Measurements from ENCODE around the gene LIMCH1.
"Not testable (repeated sequence)": the region's sequence is repeated elsewhere in the genome, so short reads cannot be mapped to it uniquely, and the experiment has no call there.

Gene LIMCH1

DNA sequence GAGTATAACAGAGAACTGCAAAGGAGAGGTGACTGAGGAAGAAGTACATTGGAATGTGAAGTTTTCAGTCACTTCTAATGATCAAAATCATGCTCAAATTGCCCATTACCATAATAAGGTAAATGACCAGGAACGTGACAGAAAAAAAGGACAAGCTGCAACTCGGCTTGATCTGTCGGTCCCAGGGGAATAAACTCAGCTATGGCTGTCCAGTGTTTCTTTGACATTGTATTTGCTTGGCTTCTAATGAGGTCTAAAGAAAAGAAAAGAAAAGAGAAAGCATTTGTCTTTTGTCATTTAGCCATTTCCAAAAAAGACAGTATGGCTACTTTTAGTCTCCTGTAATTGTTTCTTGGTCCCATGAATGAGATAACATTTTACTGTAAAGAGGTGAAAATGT lies 185.3 kb downstream of the LIMCH1 start:
- Mint-ChIP-seq H3K27me3 (ENCODE audit: low read depth, poor library complexity) (peaks cover 89% of the 10 kb centered on the region), H3K4me1 (no peaks in the 10 kb centered on the region), H3K27ac (no peak overlapping the region), H3K9me3 (peaks cover 9% of the 10 kb centered on the region), H3K4me3 (no peak overlapping the region), H3K36me3 (ENCODE audit: low read depth) (no peaks in the 10 kb centered on the region)
- TF ChIP-seq, protein P1, sequence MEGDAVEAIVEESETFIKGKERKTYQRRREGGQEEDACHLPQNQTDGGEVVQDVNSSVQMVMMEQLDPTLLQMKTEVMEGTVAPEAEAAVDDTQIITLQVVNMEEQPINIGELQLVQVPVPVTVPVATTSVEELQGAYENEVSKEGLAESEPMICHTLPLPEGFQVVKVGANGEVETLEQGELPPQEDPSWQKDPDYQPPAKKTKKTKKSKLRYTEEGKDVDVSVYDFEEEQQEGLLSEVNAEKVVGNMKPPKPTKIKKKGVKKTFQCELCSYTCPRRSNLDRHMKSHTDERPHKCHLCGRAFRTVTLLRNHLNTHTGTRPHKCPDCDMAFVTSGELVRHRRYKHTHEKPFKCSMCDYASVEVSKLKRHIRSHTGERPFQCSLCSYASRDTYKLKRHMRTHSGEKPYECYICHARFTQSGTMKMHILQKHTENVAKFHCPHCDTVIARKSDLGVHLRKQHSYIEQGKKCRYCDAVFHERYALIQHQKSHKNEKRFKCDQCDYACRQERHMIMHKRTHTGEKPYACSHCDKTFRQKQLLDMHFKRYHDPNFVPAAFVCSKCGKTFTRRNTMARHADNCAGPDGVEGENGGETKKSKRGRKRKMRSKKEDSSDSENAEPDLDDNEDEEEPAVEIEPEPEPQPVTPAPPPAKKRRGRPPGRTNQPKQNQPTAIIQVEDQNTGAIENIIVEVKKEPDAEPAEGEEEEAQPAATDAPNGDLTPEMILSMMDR (IDR thresholded peaks at IDR 0.05): no peak
- no peak for DNase-seq

DNA sequence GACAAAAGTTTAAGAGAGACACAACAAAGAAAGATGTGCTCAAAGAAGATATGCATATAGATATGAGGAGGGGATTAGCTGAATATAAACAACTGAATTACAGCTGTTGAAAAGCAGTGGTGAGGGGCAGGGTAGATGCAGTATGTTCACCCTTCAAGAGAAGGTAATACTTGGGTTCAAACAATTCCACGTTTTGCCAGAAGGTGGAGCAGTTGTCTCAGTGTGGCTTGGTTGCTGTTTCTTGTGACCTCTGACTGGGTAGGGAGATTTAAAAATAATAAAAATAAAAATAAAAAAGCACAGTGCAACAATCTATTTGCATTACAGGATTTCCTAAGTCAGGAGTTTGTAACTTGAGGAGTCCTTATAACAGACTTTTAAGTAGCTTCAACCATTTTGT lies 187.3 kb downstream of the LIMCH1 start:
- Mint-ChIP-seq H3K4me3 (no peak overlapping the region), H3K9me3 (peaks cover 6% of the 10 kb centered on the region), H3K4me1 (no peaks in the 10 kb centered on the region), H3K36me3 (ENCODE audit: low read depth) (no peaks in the 10 kb centered on the region), H3K27ac (no peak overlapping the region), H3K27me3 (ENCODE audit: low read depth, poor library complexity) (peaks cover 87% of the 10 kb centered on the region)
- DNase-seq: no peak
- TF ChIP-seq, protein P1 (IDR thresholded peaks at IDR 0.05): no peak

DNA sequence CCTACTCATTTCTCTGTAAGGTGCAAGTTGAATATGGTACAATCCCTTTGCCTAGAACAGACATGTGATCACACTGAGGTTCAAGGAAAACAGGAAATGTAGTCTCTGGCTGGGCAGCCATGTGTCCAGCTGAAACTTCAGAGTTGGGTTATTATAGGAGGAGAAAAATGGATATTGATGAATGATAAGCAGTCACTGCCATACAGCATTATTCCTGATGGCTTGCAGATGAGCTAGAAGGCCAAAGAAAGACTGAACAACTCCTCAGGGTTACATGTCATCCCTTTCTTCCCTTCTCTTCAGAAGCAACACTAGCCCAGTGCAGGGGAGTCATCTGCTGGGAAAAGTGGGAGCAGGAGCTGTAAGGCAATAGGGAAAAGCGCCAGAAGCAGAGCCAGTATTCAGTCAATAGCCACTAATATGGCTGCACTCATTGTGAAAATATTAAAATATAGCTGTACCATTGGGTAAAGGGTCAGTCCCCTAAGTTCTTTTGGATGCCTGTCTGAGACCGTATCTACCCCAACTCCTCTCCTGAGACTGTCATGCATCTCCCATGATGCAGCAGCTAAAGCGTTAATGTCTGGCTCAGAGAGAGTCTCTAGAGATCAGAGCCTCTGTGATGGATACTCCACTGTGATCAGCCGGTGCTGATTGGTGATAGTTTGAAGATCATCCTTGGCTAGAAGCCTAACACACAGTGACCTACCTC lies 190.1 kb downstream of the LIMCH1 start:
- Mint-ChIP-seq H3K4me1 (peaks cover 13% of the 10 kb centered on the region), H3K9me3 (peaks cover 6% of the 10 kb centered on the region), H3K36me3 (ENCODE audit: low read depth) (no peaks in the 10 kb centered on the region), H3K27me3 (ENCODE audit: low read depth, poor library complexity) (peaks cover 84% of the 10 kb centered on the region), H3K27ac (no peak overlapping the region), H3K4me3 (no peak overlapping the region)
- no peak for DNase-seq
- TF ChIP-seq, protein P1 (IDR thresholded peaks at IDR 0.05): no peak

DNA sequence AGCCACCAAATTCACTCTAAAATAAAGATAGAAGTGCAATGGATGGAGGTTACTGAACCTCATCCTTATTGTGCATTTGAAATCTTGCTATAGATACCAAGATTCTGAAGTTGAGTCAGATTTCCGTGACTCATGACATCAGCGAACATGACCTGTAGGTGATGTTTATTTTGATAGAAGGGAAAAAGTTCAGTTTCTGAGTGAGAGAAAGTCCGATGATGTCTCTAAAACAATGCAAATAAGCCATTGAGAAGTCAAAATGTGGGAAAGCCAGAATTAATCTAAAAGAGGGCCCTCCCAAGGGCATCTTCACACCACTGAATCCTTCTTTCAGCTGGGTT lies 190.6 kb downstream of the LIMCH1 start:
- Mint-ChIP-seq H3K27me3 (ENCODE audit: low read depth, poor library complexity) (peaks cover 85% of the 10 kb centered on the region), H3K36me3 (ENCODE audit: low read depth) (no peaks in the 10 kb centered on the region), H3K4me3 (no peak overlapping the region), H3K27ac (no peak overlapping the region), H3K9me3 (peaks cover 6% of the 10 kb centered on the region), H3K4me1 (peaks cover 13% of the 10 kb centered on the region)
- TF ChIP-seq, protein P1 (IDR thresholded peaks at IDR 0.05): no peak
- DNase-seq: no peak

DNA sequence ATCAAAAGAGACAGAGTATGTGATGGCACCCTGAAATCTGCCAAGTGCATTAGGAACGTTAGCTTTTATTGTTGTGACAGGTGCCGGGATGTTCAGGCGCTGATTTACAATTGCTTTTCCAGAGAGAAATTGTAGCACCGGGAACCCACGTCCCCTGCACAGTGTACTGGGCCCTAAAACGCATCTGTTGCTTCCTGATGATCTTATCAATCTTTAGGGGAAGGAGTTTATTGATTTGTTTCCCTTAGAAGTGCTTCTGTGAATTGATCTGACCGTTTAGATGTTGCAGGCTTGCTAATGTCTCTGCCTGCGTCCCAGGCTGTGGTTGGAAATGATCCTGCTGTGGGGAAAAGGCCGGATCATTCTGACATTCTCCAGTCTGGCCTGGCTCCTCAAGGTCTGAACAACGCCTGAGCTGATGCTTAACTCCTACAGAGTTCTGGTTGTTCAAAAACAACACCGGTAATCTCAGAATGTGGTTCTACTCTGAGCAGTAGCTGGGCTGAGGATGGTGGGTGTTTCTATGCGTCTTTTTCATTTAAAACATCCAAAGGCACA lies 193.7 kb downstream of the LIMCH1 start:
- Mint-ChIP-seq H3K27ac (no peak overlapping the region), H3K9me3 (peaks cover 3% of the 10 kb centered on the region), H3K36me3 (ENCODE audit: low read depth) (no peaks in the 10 kb centered on the region), H3K27me3 (ENCODE audit: low read depth, poor library complexity) (peaks cover 88% of the 10 kb centered on the region), H3K4me1 (peaks cover 13% of the 10 kb centered on the region), H3K4me3 (no peak overlapping the region)
- TF ChIP-seq, protein P1 (IDR thresholded peaks at IDR 0.05): no peak
- no peak for DNase-seq

DNA sequence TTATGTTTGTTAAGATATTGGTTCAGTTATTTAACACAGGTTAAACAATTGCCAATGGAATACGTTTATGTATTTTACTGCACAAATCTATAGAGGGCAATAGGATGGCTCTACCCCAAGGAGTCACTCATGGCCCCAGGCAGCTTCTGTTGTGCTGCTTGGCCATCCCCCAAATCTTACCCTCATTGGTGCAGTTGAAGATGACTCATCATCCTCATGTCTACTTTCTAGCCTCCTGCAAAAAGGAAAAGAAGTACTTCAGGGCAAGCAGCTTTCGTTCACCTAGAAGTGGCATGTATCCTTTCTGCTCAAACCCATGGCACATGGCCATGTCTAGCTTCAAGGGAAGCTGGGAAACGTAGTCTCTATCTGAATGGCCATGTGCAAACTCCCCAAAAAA lies 196.4 kb downstream of the LIMCH1 start:
- TF ChIP-seq, protein P1 (IDR thresholded peaks at IDR 0.05): no peak
- H3K36me3 Mint-ChIP-seq (ENCODE audit: low read depth): no peaks in the 10 kb centered on the region
- H3K27me3 Mint-ChIP-seq (ENCODE audit: low read depth, poor library complexity): peaks cover 87% of the 10 kb centered on the region
- H3K9me3 Mint-ChIP-seq: peaks cover 3% of the 10 kb centered on the region
- H3K27ac Mint-ChIP-seq: no peak overlapping the region
- DNase-seq: no peak
- no peak overlapping the region for H3K4me3 Mint-ChIP-seq
- H3K4me1 Mint-ChIP-seq: peaks cover 13% of the 10 kb centered on the region

DNA sequence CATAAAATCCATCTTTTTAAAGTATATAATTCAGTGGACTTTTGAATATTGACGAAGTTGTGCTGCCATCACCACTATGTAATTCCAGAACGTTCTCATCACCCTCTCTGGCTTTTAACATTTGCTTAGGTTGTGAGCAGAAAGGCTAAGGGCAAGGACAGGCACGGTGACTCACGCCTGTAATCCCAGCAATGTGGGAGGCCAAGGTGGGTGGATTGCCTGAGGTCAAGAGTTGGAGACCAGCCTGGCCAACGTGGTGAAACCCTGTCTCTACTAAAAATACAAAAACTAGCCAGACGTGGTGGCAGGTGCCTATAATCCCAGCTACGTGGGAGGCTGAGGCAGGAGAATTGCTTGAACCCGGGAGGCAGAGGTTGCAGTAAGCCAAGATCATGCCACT lies 199.5 kb downstream of the LIMCH1 start:
- H3K27ac Mint-ChIP-seq; H3K4me1 Mint-ChIP-seq; H3K4me3 Mint-ChIP-seq; H3K36me3 Mint-ChIP-seq (ENCODE audit: low read depth); H3K9me3 Mint-ChIP-seq; DNase-seq: not testable (repeated sequence)
- peaks cover 91% of the 10 kb centered on the region for H3K27me3 Mint-ChIP-seq (ENCODE audit: low read depth, poor library complexity)
